Omental fat pad (tissue), 4 donors: ENCODE data around the gene POLH. TPM values are rescaled to one million over a fixed set of nuclear protein-coding genes. Genes with fewer than 3 reads are reported as not detected.

Experiments
- ATAC-seq: fragments of 150-250 bp; one replicate; pipeline ENCODE4 v1.9.1; 2016; ENCODE audit warnings: mild to moderate bottlenecking, moderate library complexity; ENCODE audit not compliant: low FRiP score
- DNase-seq: peaks from one replicate; pipeline ENCODE4 v3.0.0-alpha.2; 2019; ENCODE audit warnings: low spot score
- total RNA-seq, 4 donors: library from RNA; depleted of rRNA; stranded (reverse); fragments of >200 nt; gene quantifications; one replicate each; pipeline ENCODE4 v1.1.0, GENCODE V29; 2016
- TF ChIP-seq, protein P1 (sequence below), 3 donors: fragments of 450-650 bp; IDR thresholded peaks; one replicate each; pipeline ENCODE4 v1.5.1; 2016 to 2017; ENCODE audit warnings: antibody characterized with exemption in 3 of 3, mild to moderate bottlenecking in 3 of 3, moderate library complexity in 2 of 3

The POLH gene
- total RNA-seq, 4 donors from 2014 or later = 8.3 to 11.0 (median 9.2) TPM

DNA sequence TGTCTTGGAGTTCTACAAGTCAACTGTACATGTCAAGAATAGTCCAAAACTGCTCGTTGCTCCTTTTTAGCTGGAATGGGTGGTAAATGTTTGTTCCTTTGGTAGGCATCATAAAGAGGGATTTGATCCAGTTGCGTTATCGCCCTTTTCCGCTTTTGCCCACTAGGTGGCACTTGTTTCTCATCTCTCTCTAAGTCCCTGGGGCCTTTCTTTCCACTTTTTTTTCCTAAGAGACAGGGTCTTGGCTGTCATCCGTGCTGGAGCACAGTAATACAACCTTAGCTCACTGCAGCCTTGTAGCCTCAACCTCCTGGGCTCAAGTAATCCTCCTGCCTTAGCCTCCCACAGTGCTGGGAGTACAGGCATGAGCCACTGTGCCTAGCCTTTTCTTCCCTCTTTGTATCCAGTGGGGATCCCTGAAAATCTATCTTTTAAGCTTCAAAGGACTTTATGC is 32.4 kb downstream of the POLH start:
- ATAC-seq (peak; percentile 58), DNase-seq (peak; percentile 71)
- TF ChIP-seq, protein P1, sequence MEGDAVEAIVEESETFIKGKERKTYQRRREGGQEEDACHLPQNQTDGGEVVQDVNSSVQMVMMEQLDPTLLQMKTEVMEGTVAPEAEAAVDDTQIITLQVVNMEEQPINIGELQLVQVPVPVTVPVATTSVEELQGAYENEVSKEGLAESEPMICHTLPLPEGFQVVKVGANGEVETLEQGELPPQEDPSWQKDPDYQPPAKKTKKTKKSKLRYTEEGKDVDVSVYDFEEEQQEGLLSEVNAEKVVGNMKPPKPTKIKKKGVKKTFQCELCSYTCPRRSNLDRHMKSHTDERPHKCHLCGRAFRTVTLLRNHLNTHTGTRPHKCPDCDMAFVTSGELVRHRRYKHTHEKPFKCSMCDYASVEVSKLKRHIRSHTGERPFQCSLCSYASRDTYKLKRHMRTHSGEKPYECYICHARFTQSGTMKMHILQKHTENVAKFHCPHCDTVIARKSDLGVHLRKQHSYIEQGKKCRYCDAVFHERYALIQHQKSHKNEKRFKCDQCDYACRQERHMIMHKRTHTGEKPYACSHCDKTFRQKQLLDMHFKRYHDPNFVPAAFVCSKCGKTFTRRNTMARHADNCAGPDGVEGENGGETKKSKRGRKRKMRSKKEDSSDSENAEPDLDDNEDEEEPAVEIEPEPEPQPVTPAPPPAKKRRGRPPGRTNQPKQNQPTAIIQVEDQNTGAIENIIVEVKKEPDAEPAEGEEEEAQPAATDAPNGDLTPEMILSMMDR (IDR thresholded peaks at IDR 0.05) = peak in 1 of 3 donors; percentile 49

GRCh38 chr6:43608807-43609206 is 32.8 kb downstream of the POLH start:
- ATAC-seq (no peak), DNase-seq (no peak)
- TF ChIP-seq, protein P1 (IDR thresholded peaks at IDR 0.05) = no peak

DNA sequence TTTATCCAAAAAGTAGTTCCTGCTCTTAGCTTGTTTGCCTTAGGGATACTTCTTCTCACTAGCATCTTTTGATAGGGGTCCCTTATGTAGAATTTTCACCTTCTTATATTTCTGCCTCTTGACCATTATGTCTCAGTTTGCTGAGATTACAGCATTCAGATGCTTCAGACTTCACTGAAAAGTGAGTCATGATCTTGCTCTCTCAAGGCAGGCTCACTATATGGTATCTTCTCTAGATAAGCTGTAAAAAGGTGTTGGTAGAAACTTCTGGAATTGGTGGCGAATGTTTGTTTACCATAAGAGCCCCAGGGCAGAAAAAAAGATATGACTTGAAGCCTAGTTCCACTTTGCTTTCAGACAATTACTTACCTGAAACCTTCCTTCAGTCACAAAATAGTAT is 33.4 kb downstream of the POLH start:
- DNase-seq = no peak
- TF ChIP-seq, protein P1 (IDR thresholded peaks at IDR 0.05) = no peak
- no peak for ATAC-seq

DNA sequence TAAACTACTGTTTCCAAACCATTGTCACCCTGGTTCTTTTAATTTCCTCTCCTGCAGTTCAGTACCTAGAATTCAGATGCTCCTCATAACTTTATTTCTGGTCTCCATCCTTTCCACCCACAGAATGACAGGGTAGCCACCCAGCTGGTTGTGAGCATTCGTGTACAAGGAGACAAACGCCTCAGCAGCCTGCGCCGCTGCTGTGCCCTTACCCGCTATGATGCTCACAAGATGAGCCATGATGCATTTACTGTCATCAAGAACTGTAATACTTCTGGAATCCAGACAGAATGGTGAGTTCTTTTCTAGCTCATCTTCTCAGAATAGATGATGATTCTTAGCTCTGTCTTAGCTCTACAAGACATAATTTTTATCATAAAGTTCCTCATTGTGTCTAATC is 34.4 kb downstream of the POLH start:
- TF ChIP-seq, protein P1 (IDR thresholded peaks at IDR 0.05) = no peak
- ATAC-seq (no peak), DNase-seq (no peak)

GRCh38 chr6:43613721-43614395 is 37.9 kb downstream of the POLH start:
- DNase-seq (no peak), ATAC-seq (no peak)
- TF ChIP-seq, protein P1 (IDR thresholded peaks at IDR 0.05) = no peak

DNA sequence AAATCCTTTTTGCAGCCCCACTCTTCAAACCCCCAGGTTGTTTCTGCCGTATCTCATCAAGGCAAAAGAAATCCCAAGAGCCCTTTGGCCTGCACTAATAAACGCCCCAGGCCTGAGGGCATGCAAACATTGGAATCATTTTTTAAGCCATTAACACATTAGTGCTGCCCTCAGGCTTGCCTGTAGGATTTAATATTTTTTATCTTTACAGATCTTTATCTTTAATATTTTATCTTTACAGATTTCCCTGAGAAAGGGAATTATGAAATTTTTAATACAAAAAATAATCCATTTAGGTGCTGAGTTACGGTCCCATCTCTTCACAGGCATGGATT is 38.4 kb downstream of the POLH start:
- DNase-seq (no peak), ATAC-seq (no peak)

More for the DNA sequence above, 38.4 kb downstream of the POLH start:
- TF ChIP-seq, protein P1 (IDR thresholded peaks at IDR 0.05) = no peak
